Tibial nerve (tissue), 4 donors: ENCODE measurements around the gene DDX20.

Experiments used
- CTCF ChIP-seq, 5 experiments: fragments of 200-600 bp in 3 of 5; fragments of 450-650 bp in 2 of 5; sonication (generic) in 3 of 5; IDR thresholded peaks; one replicate each; pipeline ENCODE4 v1.5.1; 2016 to 2019; ENCODE audit warnings: antibody characterized with exemption in 5 of 5, mild to moderate bottlenecking in 3 of 5, moderate library complexity in 2 of 5
- EP300 ChIP-seq, 2 donors: sonication (generic); formaldehyde crosslinking; IDR thresholded peaks; one replicate each; pipeline ENCODE4 v1.6.1; 2017; ENCODE audit warnings: antibody characterized with exemption in 2 of 2, mild to moderate bottlenecking in 1 of 2
- POLR2A ChIP-seq, 2 donors: fragments of 450-650 bp; IDR thresholded peaks; one replicate each; pipeline ENCODE4 v1.6.1; 2017; ENCODE audit warnings: antibody characterized with exemption in 2 of 2, mild to moderate bottlenecking in 2 of 2, moderate library complexity in 2 of 2

- TF ChIP-seq CTCF (IDR thresholded peaks at IDR 0.05) (no peak), POLR2A (IDR thresholded peaks at IDR 0.05) (no peak), EP300 (IDR thresholded peaks at IDR 0.05) (no peak)
Observed at GRCh38 chr1:111758373-111758772, 2.7 kb downstream of the DDX20 start.
